CD4-positive, alpha-beta T cell treated with Interleukin-12 subunit alpha and Interleukin-12 subunit beta, for 1 hour (primary cell): ENCODE measurements around the gene SPARCL1.

ENCODE experiments used
- DNase-seq: peaks from one replicate; pipeline ENCODE4 v3.0.0-alpha.2; 2020

Gene SPARCL1

GRCh38 chr4:87540146-87541058 lies 11.2 kb upstream of the SPARCL1 start:
- no peak for DNase-seq

- DNase-seq = no peak
Observed at GRCh38 chr4:87532907-87533306, 3.7 kb upstream of the SPARCL1 start.

- no peak for DNase-seq
Observed at GRCh38 chr4:87532109-87532508, 2.9 kb upstream of the SPARCL1 start.

GRCh38 chr4:87531621-87532020 lies 2.4 kb upstream of the SPARCL1 start:
- no peak for DNase-seq

GRCh38 chr4:87530868-87531267 lies 1.7 kb upstream of the SPARCL1 start:
- no peak for DNase-seq

- DNase-seq = no peak
Observed at GRCh38 chr4:87530229-87530628, 1.1 kb upstream of the SPARCL1 start.

GRCh38 chr4:87527431-87528220 lies 1.6 kb downstream of the SPARCL1 start:
- DNase-seq = no peak

GRCh38 chr4:87525636-87526295 lies 3.4 kb downstream of the SPARCL1 start:
- DNase-seq = no peak

- no peak for DNase-seq
Observed at GRCh38 chr4:87524456-87524855, 4.7 kb downstream of the SPARCL1 start.

GRCh38 chr4:87523307-87523706 lies 5.9 kb downstream of the SPARCL1 start:
- DNase-seq = no peak

GRCh38 chr4:87521757-87522374 lies 7.3 kb downstream of the SPARCL1 start:
- DNase-seq = no peak

GRCh38 chr4:87521319-87521718 lies 7.9 kb downstream of the SPARCL1 start:
- no peak for DNase-seq

- DNase-seq = no peak
Observed at GRCh38 chr4:87517621-87518020, 11.6 kb downstream of the SPARCL1 start.

GRCh38 chr4:87516683-87517082 lies 12.5 kb downstream of the SPARCL1 start:
- no peak for DNase-seq

GRCh38 chr4:87512400-87512799 lies 16.8 kb downstream of the SPARCL1 start:
- DNase-seq = no peak

- no peak for DNase-seq
Observed at GRCh38 chr4:87511500-87511899, 17.7 kb downstream of the SPARCL1 start.

GRCh38 chr4:87510747-87511146 lies 18.4 kb downstream of the SPARCL1 start:
- no peak for DNase-seq

- no peak for DNase-seq
Observed at GRCh38 chr4:87506974-87507701, 22.0 kb downstream of the SPARCL1 start.

- DNase-seq = no peak
Observed at GRCh38 chr4:87505862-87506261, 23.3 kb downstream of the SPARCL1 start.

- no peak for DNase-seq
Observed at GRCh38 chr4:87502580-87503238, 26.5 kb downstream of the SPARCL1 start.

- no peak for DNase-seq
Observed at GRCh38 chr4:87500092-87500462, 29.1 kb downstream of the SPARCL1 start.
